SU-DHL-6 (cell line): ENCODE data around the gene SLC7A10.

Experiments
- H2AFZ ChIP-seq: fragments of 200-600 bp; sonication (generic); 2 replicates; pipeline ENCODE4 v1.6.1; 2014; ENCODE audit warnings: low read depth, mild to moderate bottlenecking, moderate library complexity, mixed read lengths, antibody characterized with exemption, low read length; ENCODE audit not compliant: severe bottlenecking
- H3F3A ChIP-seq: fragments of 200-600 bp; shearing (Covaris generic); 2 replicates; pipeline ENCODE4 v1.6.0; 2016; ENCODE audit warnings: antibody characterized with exemption, mild to moderate bottlenecking; ENCODE audit not compliant: insufficient read depth
- H3K27ac ChIP-seq: fragments of 200-600 bp; sonication (generic); 2 replicates; pipeline ENCODE4 v1.5.1; 2016; ENCODE audit warnings: low read depth, mild to moderate bottlenecking, low read length, moderate library complexity, mixed read lengths
- H3K27me3 ChIP-seq: fragments of 200-600 bp; sonication (generic), shearing (Covaris generic); 2 replicates; pipeline ENCODE4 v1.6.0; 2014; ENCODE audit warnings: mild to moderate bottlenecking, low read length
- H3K36me3 ChIP-seq: fragments of 200-600 bp; sonication (generic); 2 replicates; pipeline ENCODE4 v1.6.1; 2014; ENCODE audit warnings: mild to moderate bottlenecking, low read length, mixed read lengths
- H3K4me2 ChIP-seq: fragments of 300-600, 200-600 bp; shearing (Covaris generic), sonication (generic); 2 replicates; pipeline ENCODE4 v1.6.0; 2014; ENCODE audit warnings: low read length, low read depth, mild to moderate bottlenecking; ENCODE audit not compliant: poor library complexity, severe bottlenecking
- H3K4me3 ChIP-seq: fragments of 200-600 bp; sonication (generic); 2 replicates; pipeline ENCODE4 v1.5.1; 2014; ENCODE audit warnings: antibody characterized with exemption, low read length, mild to moderate bottlenecking, mixed read lengths; ENCODE audit not compliant: insufficient read depth, poor library complexity, severe bottlenecking
- H3K79me2 ChIP-seq: fragments of 200-600 bp; sonication (generic); 2 replicates; pipeline ENCODE4 v1.6.1; 2014; ENCODE audit warnings: mild to moderate bottlenecking, low read length, moderate library complexity; ENCODE audit not compliant: insufficient read depth
- H3K9ac ChIP-seq: fragments of 200-600 bp; sonication (generic); 2 replicates; pipeline ENCODE4 v1.7.0; 2014; ENCODE audit warnings: mild to moderate bottlenecking, low read length
- H3K9me2 ChIP-seq: fragments of 200-600 bp; sonication (generic); replicated peaks from 2 replicates; pipeline ENCODE4 v1.6.1; 2014; ENCODE audit warnings: low read length; ENCODE audit not compliant: insufficient read depth
- H3K9me3 ChIP-seq: fragments of 200-600 bp; sonication (generic); 2 replicates; pipeline ENCODE4 v1.6.1; 2014; ENCODE audit warnings: low read length, mixed read lengths; ENCODE audit not compliant: insufficient read depth
- H4K20me1 ChIP-seq: fragments of 200-600 bp; sonication (generic); 2 replicates; pipeline ENCODE4 v1.6.1; 2014; ENCODE audit warnings: low read depth, mild to moderate bottlenecking, antibody characterized with exemption, low read length, moderate library complexity, mixed read lengths
- CTCF ChIP-seq: fragments of 200-600 bp; sonication (generic); IDR thresholded peaks from one replicate; pipeline ENCODE4 v1.5.1; 2017; ENCODE audit warnings: antibody characterized with exemption, mild to moderate bottlenecking, low read length, moderate library complexity; ENCODE audit not compliant: insufficient read depth, poor library complexity, severe bottlenecking
- EZH2phosphoT487 ChIP-seq: fragments of 200-600 bp; sonication (generic), shearing (Covaris generic); conservative IDR thresholded peaks from 2 replicates; pipeline ENCODE4 v1.6.1; 2018; ENCODE audit warnings: mild to moderate bottlenecking, antibody characterized with exemption, low read length, moderate library complexity, mixed read lengths

SLC7A10 gene

GRCh38 chr19:33269016-33269415 lies 43.4 kb upstream of the SLC7A10 start:
- TF ChIP-seq EZH2phosphoT487 (no peak), CTCF (no peak)
- Histone ChIP-seq H3F3A (no peaks in the 10 kb centered on the region), H3K9ac (no peak overlapping the region), H3K27ac (no peak overlapping the region), H3K9me2 (no peaks in the 10 kb centered on the region), H3K79me2 (no peaks in the 10 kb centered on the region), H3K27me3 (no peaks in the 10 kb centered on the region), H3K36me3 (no peaks in the 10 kb centered on the region), H3K9me3 (no peaks in the 10 kb centered on the region), H4K20me1 (no peaks in the 10 kb centered on the region), H2AFZ (no peak overlapping the region), H3K4me3 (no peak overlapping the region), H3K4me2 (no peak overlapping the region)

GRCh38 chr19:33268162-33268991 lies 42.7 kb upstream of the SLC7A10 start:
- Histone ChIP-seq H3K4me3 (no peak overlapping the region), H3K27me3 (no peaks in the 10 kb centered on the region), H4K20me1 (no peaks in the 10 kb centered on the region), H3K9me3 (no peaks in the 10 kb centered on the region), H3K27ac (no peak overlapping the region), H3K9ac (no peak overlapping the region), H3F3A (no peaks in the 10 kb centered on the region), H3K4me2 (no peak overlapping the region), H3K36me3 (no peaks in the 10 kb centered on the region), H3K79me2 (no peaks in the 10 kb centered on the region), H2AFZ (no peak overlapping the region), H3K9me2 (no peaks in the 10 kb centered on the region)
- TF ChIP-seq CTCF: no peak

GRCh38 chr19:33267706-33268105 lies 42.1 kb upstream of the SLC7A10 start:
- Histone ChIP-seq H3K27ac (no peak overlapping the region), H3F3A (no peaks in the 10 kb centered on the region), H3K79me2 (no peaks in the 10 kb centered on the region), H3K9me2 (no peaks in the 10 kb centered on the region), H3K4me3 (no peak overlapping the region), H3K36me3 (no peaks in the 10 kb centered on the region), H3K27me3 (no peaks in the 10 kb centered on the region), H4K20me1 (no peaks in the 10 kb centered on the region), H3K4me2 (no peak overlapping the region), H3K9me3 (no peaks in the 10 kb centered on the region), H3K9ac (no peak overlapping the region), H2AFZ (no peak overlapping the region)
- no peak for TF ChIP-seq EZH2phosphoT487
- no peak for TF ChIP-seq CTCF
